GM18511 (cell line): ENCODE measurements around the gene MAP4K1.
"Not testable (repeated sequence)": the region's sequence is repeated elsewhere in the genome, so short reads cannot be mapped to it uniquely, and the experiment has no call there.

ENCODE experiments used
- ATAC-seq: cut with Tn5 transposase; IDR thresholded peaks from one replicate; pipeline ENCODE4 v1.9.1; 2021; ENCODE audit warnings: mild to moderate bottlenecking, moderate library complexity; ENCODE audit not compliant: unreplicated experiment

The MAP4K1 gene

DNA sequence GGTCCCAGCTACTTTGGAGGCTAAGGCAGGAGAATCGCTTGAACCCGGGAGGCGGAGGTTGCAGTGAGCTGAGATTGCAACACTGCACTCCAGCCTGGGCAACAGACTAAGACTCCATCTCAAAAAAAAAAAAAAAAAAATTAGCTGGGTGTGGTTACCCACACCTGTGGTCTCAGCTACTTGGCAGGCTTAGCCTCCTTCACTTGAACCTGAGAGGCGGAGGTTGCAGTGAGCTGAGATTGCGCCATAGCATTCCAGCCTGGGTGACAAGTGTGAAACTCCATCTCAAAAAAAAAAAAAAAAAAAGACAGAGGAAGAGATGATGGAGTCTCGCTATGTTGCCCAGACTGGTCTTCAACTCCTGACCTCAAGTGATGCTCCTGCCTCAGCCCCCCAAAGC, 38.4 kb downstream of the MAP4K1 start:
- not testable (repeated sequence) for ATAC-seq

DNA sequence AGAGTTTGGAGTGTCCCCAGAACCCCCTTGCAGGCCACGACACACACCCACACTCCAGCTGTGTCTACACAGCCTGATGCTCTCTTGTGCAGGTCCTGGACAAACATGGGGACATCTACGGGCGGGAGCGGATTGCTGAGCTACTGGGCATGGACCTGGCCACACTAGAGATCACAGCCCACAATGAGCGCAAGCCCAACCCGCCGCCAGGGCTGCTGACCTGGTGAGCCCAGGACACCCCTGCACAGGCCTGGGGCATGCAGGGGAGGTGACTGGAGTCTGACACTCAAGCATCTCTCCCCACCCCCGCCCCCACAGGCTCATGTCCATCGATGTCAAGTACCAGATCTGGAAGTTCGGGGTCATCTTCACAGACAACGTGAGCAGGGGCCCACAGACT, 39.9 kb downstream of the MAP4K1 start:
- ATAC-seq = no peak

DNA sequence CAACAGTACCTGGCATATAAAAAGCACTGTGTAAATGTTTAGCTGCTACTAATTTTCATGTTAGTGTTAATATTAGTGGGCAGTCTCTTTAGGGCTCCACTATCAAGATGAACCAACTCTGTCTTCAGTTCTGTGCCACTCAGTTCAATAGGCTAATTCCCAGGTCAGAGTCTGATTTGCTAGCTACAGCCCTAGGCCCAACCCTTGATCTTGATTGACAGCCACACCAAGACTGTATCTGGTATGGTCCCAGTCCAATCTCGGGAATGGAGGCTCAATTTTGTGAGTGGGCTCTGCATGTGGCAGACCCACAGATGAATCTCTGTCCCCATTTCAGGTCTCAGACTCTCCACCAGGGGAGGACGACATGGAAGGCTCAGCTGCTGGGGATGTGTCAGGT, 46.1 kb downstream of the MAP4K1 start:
- no peak for ATAC-seq

DNA sequence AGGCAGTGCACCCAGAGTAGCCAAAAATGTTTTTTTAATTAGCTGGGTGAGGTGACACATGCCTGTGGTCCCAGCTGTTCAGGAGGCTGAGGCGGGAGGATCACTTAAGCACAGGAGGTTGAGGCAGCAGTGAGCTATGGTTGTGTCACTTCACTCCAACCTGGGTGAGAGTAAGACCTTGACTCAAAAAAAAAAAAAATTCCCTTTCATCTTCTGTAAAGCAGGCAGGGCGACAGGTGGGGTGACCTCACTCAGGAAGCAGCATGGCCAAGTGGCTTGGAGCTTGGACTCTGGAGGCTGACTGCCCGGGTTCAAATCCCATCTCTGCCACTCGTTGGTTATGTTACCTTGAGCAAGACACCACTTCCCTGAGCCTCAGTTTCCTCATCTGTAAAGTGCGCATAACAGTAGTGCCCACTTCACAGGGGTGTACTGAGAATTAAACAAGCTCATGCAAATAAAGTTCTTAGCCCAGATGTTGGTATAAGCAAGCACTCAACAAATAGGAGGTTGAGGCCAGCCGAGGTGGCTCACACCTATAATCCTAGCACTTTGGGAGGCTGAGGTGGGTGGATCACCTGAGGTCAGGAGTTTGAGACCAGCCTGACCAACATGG, 48.3 kb downstream of the MAP4K1 start:
- no peak for ATAC-seq

DNA sequence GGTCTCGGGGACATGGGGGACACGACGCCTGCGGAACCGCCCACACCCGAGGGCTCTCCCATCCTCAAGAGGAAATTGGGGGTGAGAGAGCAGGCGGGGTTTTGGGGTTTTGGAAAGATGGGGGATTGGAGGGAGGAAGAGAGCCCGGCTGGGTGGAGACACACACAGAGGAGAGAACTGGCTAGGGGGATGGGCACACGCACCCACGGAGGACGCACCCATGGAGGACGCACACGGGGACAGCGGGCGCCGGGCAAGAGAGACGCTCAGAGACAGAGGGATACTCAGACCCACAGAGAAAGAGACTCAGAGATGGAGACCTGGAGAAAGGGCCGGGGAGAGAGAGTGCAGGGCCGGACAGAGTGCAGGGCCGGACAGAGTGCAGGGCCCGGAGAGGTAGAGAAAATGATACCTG, 52.1 kb downstream of the MAP4K1 start:
- ATAC-seq = no peak

DNA sequence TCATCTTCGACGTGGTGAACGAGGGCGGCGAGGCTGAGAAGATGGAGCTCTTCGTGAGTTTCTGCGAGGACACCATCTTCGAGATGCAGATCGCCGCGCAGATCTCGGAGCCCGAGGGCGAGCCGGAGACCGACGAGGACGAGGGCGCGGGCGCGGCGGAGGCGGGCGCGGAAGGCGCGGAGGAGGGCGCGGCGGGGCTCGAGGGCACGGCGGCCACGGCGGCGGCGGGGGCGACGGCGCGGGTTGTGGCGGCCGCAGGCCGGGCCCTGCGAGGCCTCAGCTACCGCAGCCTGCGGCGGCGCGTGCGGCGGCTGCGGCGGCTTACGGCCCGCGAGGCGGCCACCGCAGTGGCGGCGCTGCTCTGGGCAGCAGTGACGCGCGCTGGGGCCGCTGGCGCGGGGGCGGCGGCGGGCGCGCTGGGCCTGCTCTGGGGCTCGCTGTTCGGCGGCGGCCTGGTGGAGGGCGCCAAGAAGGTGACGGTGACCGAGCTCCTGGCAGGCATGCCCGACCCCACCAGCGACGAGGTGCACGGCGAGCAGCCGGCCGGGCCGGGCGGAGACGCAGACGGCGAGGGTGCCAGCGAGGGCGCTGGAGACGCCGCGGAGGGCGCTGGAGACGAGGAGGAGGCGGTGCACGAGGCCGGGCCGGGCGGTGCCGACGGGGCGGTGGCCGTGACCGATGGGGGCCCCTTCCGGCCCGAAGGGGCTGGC, 52.6 kb downstream of the MAP4K1 start:
- ATAC-seq = no peak

DNA sequence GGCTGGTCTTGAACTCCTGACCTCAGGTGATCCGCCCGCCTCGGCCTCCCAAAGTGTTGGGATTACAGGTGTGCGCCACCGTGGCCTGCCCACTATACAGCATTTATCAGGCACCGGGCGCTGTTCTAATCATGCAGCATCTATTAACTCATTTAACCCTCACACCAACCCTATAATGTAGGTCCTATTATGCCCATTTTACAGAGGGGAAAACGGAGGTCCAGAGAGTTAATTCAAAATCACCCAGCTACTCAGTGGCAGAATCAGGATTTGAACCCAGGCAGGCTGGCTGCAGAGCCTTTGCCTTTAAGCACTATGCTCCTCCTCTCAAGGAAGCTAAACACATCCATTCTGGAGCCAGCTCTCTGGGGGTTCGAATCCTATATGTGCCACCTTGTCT, 54.3 kb downstream of the MAP4K1 start:
- ATAC-seq = no peak

DNA sequence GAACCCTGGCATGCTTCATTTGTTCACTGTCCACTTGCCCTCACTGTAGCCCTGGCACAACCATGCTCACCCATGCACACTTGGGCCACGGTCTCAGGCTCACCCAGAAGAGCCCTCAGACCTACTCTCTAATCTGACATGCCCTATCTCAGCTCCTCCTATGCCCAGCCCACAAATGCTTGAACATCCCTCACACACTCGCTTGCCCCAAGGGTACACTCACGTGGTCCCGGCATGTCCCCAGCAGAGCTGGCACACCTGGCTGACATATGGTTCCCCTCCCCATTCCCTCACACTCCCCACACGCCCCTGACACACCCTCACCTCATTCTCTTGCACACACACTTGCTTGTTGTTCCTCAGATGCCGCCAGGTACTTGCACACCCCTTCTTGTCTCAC, 55.7 kb downstream of the MAP4K1 start:
- ATAC-seq = no peak

DNA sequence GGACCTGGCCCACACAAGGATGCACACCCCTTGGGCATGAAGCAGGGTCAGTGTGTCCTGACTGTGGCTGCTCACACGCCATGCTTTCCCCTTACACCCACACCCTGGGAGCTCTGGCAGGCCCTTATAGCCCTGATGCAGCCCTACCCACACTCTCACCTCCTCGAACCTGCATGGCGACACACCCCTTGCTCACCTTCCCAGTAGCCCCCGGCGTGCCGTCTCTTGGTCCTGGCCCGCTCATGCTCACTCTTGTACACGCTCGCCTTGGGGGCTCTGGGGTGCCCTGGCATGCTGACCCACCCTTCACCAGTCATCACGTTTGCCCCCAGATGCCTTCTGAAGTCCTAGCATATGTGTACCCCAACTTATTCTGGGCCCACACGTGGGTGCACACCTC, 56.1 kb downstream of the MAP4K1 start:
- ATAC-seq = no peak

DNA sequence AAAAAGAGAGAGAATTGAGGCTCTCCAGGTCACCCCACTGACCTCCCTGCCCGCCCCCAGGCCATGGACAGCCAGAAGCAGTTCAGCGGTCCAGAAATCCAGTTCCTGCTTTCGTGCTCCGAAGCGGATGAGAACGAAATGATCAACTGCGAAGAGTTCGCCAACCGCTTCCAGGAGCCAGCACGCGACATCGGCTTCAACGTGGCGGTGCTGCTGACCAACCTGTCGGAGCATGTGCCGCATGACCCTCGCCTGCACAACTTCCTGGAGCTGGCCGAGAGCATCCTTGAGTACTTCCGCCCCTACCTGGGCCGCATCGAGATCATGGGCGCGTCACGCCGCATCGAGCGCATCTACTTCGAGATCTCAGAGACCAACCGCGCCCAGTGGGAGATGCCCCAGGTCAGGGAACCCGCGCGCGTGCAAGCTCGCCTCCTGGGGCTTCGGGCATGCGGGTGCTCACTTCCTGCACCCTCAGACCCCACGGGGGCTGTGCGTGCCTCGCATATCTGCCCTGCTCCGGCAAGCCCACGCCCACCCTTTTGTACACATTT, 56.6 kb downstream of the MAP4K1 start:
- ATAC-seq = no peak

DNA sequence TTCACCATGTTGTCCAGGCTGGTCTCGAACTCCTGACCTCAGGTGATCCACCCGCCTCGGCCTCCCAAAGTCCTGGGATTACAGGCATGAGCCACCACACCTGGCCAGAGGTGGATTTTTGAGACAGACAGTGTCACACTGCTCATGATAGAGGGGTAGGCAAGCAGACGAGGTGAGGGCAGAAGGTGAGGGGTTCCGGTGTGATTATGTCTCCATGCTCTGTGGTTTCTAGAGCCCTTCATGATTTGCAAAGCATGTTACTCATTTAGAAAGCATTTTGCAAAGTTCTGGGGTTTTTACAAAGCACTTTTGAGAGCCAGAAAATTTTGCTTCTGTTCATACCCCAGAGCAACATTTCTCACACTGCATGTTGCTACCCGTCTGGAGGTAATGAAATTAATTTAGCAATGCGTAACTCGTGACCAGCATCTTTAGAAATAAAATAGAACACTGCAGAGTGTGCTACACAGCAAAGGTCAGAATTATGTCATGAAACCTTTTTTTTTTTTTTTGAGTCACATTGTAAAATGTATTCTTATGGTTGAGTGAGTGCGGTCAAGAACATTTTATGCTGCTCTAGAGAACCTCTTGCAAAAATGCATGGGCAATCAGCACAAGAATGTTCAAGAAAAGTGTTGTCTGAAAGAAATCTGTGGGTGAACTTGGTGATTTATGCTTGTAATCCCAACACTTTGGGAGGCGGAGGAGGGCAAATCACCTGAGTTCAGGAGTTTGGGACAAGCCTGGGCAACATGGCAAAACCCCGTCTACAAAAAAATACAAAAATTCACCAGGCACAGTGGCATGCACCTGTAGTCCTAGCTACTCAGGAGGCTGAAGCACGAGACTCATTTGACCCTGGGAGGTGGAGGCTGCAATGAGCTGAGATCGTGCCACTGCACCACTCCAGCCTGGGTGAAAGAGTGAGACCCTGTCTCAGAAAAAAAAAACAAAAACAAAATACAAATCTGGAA, 58.0 kb downstream of the MAP4K1 start:
- peak; percentile 80 for ATAC-seq

DNA sequence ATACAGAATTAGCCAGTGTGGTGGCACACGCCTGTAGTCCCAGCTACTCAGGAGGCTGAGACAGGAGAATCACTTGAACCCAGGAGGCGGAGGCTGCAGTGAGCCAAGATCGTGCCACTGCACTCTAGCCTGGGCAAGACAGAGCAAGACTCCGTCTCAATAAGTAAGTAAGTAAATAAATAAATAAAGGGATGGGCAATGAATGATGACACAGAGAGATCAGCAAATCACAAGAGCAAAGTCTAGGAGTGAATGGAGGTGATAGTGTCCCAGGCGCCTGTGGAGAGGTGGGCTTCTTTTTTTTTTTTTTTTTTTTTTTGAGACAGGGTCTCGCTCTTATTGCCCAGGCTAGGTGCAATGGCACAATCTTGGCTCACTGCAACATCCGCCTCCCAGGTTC, 58.8 kb downstream of the MAP4K1 start:
- not testable (repeated sequence) for ATAC-seq

DNA sequence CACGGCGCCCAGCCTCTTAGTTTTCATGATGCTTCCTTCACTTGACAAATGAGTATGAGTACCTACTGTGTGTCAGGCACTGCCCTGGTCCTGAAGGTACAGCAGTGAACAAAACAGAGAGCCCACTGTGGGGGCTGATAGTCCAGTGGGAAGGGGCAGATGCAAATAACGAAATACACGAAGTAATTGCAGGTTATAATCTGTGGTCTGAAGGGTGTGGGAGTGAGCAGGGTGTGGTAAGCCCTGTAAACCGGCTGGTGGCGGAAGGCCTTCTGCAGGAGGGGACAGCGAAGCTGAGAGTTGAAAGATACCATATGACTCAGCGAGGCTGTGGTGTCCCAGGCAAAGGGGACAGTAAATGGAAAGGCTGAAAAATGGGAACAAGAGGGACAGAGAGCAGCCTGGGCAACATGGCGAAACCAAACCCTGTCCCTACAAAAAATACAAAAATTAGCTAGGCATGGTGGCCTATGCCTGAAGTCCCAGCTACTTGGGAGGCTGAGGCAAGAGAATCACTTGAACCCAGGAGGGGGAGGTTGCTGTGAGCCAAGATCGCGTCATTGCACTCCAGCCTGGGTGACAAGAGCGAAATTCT, 60.5 kb downstream of the MAP4K1 start:
- ATAC-seq = peak; percentile 55

DNA sequence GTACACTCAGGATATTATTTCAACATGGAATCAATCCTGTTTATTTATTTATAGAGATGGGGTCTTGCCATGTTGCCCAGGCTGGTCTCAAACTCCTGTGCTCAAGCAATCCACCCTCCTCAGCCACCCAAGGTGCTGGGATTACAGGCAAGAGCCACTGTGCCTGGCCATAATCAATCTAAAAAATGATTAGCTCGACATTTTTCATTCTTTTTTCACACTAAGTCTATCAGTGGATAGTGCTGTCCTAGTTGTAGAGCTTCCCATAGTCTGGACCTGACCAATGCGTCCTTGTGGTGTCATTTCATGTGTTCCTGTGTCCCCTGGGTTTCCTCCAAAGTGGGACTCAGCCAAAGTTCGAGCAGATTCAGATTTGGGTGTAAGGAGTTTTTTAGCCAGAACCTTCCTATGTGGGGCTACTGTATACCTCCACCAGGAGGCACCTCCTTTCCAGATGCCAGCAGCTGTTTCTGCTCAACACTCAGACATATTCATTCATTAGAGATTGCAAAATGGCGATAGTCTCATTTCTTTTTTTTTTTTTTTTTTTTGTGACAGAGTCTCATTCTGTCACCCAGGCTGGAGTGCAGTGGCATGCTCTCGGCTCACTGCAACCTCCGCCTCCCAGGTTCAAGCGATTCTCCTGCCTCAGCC, 61.1 kb downstream of the MAP4K1 start:
- ATAC-seq = no peak

DNA sequence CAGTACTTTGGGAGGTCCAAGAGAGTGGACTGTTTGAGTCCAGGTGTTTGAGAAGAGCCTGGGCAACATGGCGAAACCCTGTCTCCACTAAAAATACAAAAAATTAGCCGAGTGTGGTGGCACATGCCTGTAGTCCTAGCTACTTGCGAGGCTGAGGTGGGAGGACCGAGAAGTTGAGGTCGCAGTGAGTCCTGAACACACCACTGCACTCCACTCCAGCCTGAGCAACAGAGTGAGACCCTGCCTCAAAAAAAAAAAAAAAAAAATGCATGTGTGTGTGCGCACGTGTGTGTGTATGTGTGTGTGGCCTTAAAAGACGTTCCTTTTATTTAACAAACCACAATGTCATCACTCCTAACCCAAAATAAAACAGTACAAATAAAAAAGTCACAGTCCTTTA, 62.6 kb downstream of the MAP4K1 start:
- ATAC-seq = no peak

DNA sequence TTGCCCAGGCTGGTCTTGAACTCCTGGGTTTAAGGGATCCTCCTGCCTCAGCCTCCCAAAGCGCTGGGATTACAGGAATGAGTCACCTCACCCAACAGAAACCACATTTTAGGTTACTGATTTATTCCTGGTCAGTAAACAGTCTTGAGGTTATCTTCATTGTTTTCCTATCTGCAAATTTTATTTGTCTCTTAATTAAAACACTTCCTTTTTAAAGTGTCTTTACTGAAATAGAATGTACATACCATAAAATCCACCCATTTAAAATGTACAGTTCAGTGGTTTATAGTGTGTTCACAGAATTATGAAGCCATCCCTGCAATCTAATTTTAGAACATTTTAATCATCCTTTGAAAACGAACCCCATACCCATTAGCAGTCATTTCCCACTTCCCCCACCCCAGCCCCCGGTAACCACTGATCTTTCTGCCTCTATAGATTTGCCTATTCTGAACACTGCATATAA, 63.0 kb downstream of the MAP4K1 start:
- no peak for ATAC-seq

DNA sequence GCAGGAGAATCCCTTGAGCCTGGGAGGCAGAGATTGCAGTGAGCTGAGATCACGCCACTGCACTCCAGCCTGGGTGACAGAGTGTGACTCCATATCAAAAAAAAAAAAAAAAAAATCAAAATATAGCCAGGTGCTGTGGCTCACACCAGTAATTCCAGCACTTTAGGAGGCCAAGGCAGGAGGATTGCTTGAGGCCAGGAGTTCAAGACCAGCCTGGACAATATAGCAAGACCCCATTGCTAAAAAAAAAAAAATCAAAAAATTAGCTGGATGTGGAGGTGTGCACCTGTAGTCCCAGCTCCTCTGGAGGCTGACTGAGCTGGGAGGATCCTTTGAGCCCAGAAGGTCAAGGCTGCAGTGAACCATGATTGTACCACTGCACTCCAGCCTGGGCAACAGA, 64.5 kb downstream of the MAP4K1 start:
- not testable (repeated sequence) for ATAC-seq

DNA sequence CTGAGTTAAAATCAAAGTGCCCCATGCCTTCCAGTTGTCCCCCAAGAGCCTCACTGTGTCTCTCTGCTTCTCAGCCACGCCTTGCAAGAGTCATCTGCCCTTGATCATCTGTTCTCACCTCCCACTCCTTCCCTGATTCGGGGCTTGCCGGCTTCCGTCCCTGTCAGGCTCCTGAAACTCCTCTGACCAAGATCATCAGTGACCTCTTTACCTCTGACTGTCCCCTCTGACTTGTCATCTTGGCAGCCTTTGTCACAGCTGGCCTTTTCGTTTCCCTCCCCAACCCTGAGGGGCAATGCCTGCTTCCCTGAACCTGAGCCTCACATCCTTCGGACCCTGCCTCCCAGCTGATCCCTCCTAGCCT, 66.3 kb downstream of the MAP4K1 start:
- ATAC-seq = peak; percentile 71

DNA sequence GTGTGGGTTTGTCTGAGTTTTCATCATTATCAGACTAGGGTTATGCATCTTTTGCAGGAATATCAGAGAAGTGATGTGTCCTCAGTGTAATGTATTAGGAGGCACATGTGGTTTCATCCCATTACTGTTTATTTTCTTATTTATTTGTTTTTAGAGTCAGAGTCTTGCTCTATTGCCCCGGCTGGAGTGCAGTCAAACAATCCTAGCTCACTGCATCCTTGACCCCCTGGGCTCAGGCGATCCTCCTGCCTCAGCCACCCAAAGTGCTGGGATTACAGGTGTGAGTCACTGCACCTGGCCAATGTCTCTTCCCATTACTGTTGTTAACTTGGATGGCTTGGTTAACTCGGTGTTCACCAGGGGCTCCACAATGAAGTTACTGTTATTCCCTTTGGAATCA, 67.4 kb downstream of the MAP4K1 start:
- no peak for ATAC-seq

DNA sequence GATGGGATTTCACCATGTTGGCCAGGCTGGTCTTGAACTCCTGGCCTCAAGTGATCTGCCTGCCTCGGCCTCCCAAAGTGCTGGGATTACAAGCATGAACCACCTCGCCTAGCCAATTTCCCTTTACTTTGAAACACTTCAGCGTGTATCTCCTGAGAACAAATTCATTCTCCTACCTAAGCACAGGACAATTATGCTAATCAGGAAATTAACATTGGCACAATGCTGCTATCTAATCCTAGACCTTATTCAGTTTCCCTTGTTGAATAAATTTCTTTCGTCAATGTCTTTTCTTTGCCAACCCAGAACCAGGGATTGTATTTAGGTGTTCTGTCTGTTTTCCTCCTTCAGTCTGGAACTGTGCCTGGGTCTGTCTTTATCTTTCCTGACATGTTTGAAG, 67.8 kb downstream of the MAP4K1 start:
- no peak for ATAC-seq
